ENCODE measurements around the gene IL1R2. TPM values are rescaled to one million over a fixed set of nuclear protein-coding genes. Genes with fewer than 3 reads are reported as not detected.

IL1R2 gene
- total RNA-seq, 1 donor from 2014 or later: not detected

DNA sequence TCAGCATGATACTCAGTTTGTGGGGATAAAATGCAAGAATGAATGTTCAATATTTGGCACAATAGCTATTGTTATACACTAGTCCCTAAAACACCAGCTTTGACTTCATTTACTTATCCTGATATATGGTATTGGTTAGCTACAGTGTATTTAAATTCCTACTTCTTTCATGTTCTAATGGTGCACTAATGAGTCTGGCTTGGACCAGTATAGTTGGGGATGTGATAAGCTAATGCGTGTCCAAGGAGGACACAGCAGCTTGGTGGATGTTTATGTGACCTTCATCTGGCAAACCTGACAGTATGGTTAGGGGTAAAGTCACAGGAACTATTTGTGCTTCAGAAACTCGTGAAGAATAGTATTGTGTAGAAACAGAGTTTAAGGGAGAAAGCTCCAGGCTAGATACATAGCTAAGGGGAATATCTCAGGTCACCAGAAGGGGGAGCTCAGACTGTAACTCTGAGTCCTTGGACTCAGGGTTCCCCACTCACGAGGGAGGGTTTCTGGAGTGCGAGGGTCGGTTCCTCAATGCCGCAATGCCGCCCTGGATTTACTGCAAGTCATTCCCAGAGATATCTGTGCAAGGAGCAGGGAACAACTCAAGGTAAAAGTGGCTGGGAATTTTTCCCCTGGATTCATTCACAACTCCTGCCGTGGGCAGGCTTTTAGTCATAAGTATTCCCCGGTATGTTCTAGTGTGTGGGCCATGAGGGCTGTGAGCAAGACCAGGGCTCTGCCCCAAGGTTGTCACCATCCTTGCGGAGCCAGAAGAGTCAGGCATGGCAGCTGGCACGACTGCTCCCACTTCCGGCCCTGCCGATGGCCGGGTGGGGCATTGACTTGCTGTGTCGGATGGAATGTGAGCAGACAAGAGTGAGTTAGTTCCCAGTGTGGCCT lies 14.5 kb downstream of the IL1R2 start:
- peak; percentile 31 for DNase-seq
- TF ChIP-seq, protein P1, sequence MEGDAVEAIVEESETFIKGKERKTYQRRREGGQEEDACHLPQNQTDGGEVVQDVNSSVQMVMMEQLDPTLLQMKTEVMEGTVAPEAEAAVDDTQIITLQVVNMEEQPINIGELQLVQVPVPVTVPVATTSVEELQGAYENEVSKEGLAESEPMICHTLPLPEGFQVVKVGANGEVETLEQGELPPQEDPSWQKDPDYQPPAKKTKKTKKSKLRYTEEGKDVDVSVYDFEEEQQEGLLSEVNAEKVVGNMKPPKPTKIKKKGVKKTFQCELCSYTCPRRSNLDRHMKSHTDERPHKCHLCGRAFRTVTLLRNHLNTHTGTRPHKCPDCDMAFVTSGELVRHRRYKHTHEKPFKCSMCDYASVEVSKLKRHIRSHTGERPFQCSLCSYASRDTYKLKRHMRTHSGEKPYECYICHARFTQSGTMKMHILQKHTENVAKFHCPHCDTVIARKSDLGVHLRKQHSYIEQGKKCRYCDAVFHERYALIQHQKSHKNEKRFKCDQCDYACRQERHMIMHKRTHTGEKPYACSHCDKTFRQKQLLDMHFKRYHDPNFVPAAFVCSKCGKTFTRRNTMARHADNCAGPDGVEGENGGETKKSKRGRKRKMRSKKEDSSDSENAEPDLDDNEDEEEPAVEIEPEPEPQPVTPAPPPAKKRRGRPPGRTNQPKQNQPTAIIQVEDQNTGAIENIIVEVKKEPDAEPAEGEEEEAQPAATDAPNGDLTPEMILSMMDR (IDR thresholded peaks at IDR 0.05; ENCODE audit: partially characterized antibody, unreplicated experiment): peak; percentile 63
- H3K27ac Mint-ChIP-seq (ENCODE audit: unreplicated experiment): no peak overlapping the region
- H3K27me3 Mint-ChIP-seq (ENCODE audit: unreplicated experiment): peaks cover 3% of the 10 kb centered on the region
- H3K36me3 Mint-ChIP-seq (ENCODE audit: unreplicated experiment): no peaks in the 10 kb centered on the region
- H3K4me1 Mint-ChIP-seq (ENCODE audit: low read depth, unreplicated experiment): no peaks in the 10 kb centered on the region
- H3K9me3 Mint-ChIP-seq (ENCODE audit: unreplicated experiment): no peaks in the 10 kb centered on the region
- no peak overlapping the region for H3K4me3 Mint-ChIP-seq (ENCODE audit: unreplicated experiment)

DNA sequence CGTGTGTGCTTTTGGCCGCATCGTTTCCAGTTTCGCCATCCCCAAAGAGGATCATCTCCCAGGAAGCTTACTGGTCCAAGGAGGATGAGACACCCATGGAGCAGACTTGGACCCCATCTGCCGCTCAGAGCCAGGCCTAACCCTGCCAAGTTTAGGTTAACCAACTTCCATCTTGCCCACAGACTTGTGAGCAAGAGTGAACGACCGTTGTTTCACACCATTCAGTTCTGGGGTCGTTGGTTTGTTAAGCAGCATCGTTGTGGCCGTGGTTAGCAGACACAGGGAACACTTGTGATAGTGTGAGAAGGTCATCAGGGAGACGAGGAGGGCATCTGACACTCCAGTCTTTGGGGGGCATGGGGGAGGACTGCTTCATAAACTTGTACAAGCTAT lies 15.1 kb downstream of the IL1R2 start:
- Mint-ChIP-seq H3K9me3 (ENCODE audit: unreplicated experiment) (no peaks in the 10 kb centered on the region), H3K36me3 (ENCODE audit: unreplicated experiment) (no peaks in the 10 kb centered on the region), H3K4me1 (ENCODE audit: low read depth, unreplicated experiment) (no peaks in the 10 kb centered on the region), H3K27ac (ENCODE audit: unreplicated experiment) (no peak overlapping the region), H3K4me3 (ENCODE audit: unreplicated experiment) (no peak overlapping the region), H3K27me3 (ENCODE audit: unreplicated experiment) (peaks cover 3% of the 10 kb centered on the region)
- DNase-seq: no peak
- TF ChIP-seq, protein P1 (IDR thresholded peaks at IDR 0.05; ENCODE audit: partially characterized antibody, unreplicated experiment): no peak

DNA sequence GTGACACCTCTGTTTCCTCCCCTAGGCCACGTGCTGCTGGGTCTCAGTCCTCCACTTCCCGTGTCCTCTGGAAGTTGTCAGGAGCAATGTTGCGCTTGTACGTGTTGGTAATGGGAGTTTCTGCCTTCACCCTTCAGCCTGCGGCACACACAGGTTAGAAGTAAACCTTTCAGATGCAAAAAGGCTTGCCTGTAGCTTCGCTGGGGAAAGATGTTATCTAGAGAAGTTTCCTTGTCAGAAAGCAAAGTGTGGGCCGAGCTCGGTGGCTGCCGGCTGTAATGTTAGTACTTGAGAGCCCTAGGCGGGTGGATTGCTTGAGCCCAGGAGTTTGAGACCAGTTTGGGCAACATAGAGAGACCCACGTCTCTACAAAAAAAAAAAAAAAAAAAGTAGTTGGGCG lies 16.7 kb downstream of the IL1R2 start:
- peaks cover 3% of the 10 kb centered on the region for H3K27me3 Mint-ChIP-seq (ENCODE audit: unreplicated experiment)
- no peaks in the 10 kb centered on the region for H3K36me3 Mint-ChIP-seq (ENCODE audit: unreplicated experiment)
- no peak overlapping the region for H3K27ac Mint-ChIP-seq (ENCODE audit: unreplicated experiment)
- H3K9me3 Mint-ChIP-seq (ENCODE audit: unreplicated experiment): no peaks in the 10 kb centered on the region
- TF ChIP-seq, protein P1 (IDR thresholded peaks at IDR 0.05; ENCODE audit: partially characterized antibody, unreplicated experiment): no peak
- no peaks in the 10 kb centered on the region for H3K4me1 Mint-ChIP-seq (ENCODE audit: low read depth, unreplicated experiment)
- H3K4me3 Mint-ChIP-seq (ENCODE audit: unreplicated experiment): no peak overlapping the region
- no peak for DNase-seq

DNA sequence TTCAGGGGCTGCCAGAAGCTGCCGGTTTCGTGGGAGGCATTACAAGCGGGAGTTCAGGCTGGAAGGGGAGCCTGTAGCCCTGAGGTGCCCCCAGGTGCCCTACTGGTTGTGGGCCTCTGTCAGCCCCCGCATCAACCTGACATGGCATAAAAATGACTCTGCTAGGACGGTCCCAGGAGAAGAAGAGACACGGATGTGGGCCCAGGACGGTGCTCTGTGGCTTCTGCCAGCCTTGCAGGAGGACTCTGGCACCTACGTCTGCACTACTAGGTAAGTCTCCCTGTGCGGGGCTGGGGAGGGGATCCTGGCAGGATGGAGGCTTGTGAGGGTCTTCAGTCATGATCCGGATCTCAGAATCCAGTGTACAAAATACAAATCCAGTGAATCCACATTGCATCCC lies 17.8 kb downstream of the IL1R2 start:
- no peak for DNase-seq
- no peak overlapping the region for H3K4me3 Mint-ChIP-seq (ENCODE audit: unreplicated experiment)
- H3K27me3 Mint-ChIP-seq (ENCODE audit: unreplicated experiment): peaks cover 3% of the 10 kb centered on the region
- H3K36me3 Mint-ChIP-seq (ENCODE audit: unreplicated experiment): no peaks in the 10 kb centered on the region
- no peaks in the 10 kb centered on the region for H3K9me3 Mint-ChIP-seq (ENCODE audit: unreplicated experiment)
- TF ChIP-seq, protein P1 (IDR thresholded peaks at IDR 0.05; ENCODE audit: partially characterized antibody, unreplicated experiment): no peak
- no peak overlapping the region for H3K27ac Mint-ChIP-seq (ENCODE audit: unreplicated experiment)
- H3K4me1 Mint-ChIP-seq (ENCODE audit: low read depth, unreplicated experiment): no peaks in the 10 kb centered on the region

DNA sequence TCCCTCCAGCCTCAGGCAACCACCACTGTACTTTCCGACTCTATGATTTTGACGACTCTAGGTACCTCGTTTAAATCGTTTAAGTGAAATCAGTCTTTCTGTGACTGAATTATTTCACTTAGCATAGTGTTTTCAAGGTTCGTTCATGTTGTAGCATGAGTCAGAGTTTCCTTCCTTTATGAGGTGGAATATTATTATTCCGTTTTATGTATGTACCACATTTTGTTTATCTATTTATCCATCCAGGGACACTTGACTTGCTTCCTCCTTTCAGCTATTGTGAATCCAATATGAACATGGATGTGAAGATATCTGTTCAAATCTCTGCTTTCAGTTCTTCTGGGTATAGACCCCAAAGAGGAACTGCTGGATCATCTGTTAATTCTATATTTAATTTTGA lies 19.1 kb downstream of the IL1R2 start:
- Mint-ChIP-seq H3K36me3 (ENCODE audit: unreplicated experiment) (no peaks in the 10 kb centered on the region), H3K4me1 (ENCODE audit: low read depth, unreplicated experiment) (no peaks in the 10 kb centered on the region), H3K27ac (ENCODE audit: unreplicated experiment) (no peak overlapping the region), H3K27me3 (ENCODE audit: unreplicated experiment) (peaks cover 3% of the 10 kb centered on the region), H3K4me3 (ENCODE audit: unreplicated experiment) (no peak overlapping the region), H3K9me3 (ENCODE audit: unreplicated experiment) (no peaks in the 10 kb centered on the region)
- DNase-seq: no peak
- TF ChIP-seq, protein P1 (IDR thresholded peaks at IDR 0.05; ENCODE audit: partially characterized antibody, unreplicated experiment): no peak
